Measurements from ENCODE around the gene ASIP.
"Not testable (repeated sequence)": the region's sequence is repeated elsewhere in the genome, so short reads cannot be mapped to it uniquely, and the experiment has no call there.

Gene ASIP

GRCh38 chr20:34274694-34275093, 33.5 kb downstream of the ASIP start:
- H3K36me3 Mint-ChIP-seq (ENCODE audit: insufficient read depth), result peaks cover 4% of the 10 kb centered on the region
- no peak for ATAC-seq (replicated peaks)
- H3K27me3 Mint-ChIP-seq, result no peaks in the 10 kb centered on the region
- no peak for DNase-seq
- H3K4me3 Mint-ChIP-seq, result no peak overlapping the region
- no peaks in the 10 kb centered on the region for H3K4me1 Mint-ChIP-seq (ENCODE audit: low read depth in 2 of 2)
- no peak overlapping the region for H3K27ac Mint-ChIP-seq
- H3K9me3 Mint-ChIP-seq, result no peaks in the 10 kb centered on the region

GRCh38 chr20:34281177-34281576, 40.0 kb downstream of the ASIP start:
- H3K4me3 Mint-ChIP-seq, result no peak overlapping the region
- DNase-seq (no peak), ATAC-seq (replicated peaks) (no peak)
- no peak overlapping the region for H3K27ac Mint-ChIP-seq
- no peaks in the 10 kb centered on the region for H3K27me3 Mint-ChIP-seq
- H3K36me3 Mint-ChIP-seq (ENCODE audit: insufficient read depth), result peaks cover 11% of the 10 kb centered on the region
- H3K4me1 Mint-ChIP-seq (ENCODE audit: low read depth in 2 of 2), result no peaks in the 10 kb centered on the region
- H3K9me3 Mint-ChIP-seq, result no peaks in the 10 kb centered on the region

GRCh38 chr20:34282041-34282440, 40.8 kb downstream of the ASIP start:
- ATAC-seq (replicated peaks) (no peak), DNase-seq (no peak)
- H3K36me3 Mint-ChIP-seq (ENCODE audit: insufficient read depth), result peaks cover 9% of the 10 kb centered on the region
- no peaks in the 10 kb centered on the region for H3K9me3 Mint-ChIP-seq
- H3K4me1 Mint-ChIP-seq (ENCODE audit: low read depth in 2 of 2), result no peaks in the 10 kb centered on the region
- no peaks in the 10 kb centered on the region for H3K27me3 Mint-ChIP-seq
- no peak overlapping the region for H3K4me3 Mint-ChIP-seq
- peak overlapping the region in 1 of 2 donors; percentile 63 for H3K27ac Mint-ChIP-seq

DNA sequence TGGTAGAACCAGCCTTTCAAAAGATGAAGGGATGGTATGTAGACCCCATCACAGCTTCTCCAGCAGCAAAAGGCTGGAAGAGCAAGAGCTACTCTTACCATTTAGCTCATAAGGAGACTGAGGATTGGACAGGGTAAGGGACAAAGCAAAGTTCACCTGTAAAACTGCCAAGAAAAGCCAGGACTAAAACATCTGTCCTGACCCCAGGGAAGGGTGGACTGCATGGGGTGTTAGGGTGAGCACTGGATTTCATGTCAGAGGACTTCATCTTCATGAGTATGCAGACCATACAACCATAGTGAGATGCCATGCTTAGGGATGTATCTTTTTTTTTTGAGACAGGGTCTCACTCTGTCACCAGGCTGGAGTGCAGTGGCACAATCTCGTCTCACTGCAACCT, 42.6 kb downstream of the ASIP start:
- DNase-seq (no peak), ATAC-seq (replicated peaks) (no peak)
- Mint-ChIP-seq H3K36me3 (ENCODE audit: insufficient read depth) (peaks cover 9% of the 10 kb centered on the region), H3K9me3 (no peaks in the 10 kb centered on the region), H3K4me1 (ENCODE audit: low read depth in 2 of 2) (no peaks in the 10 kb centered on the region), H3K27me3 (no peaks in the 10 kb centered on the region), H3K27ac (no peak overlapping the region), H3K4me3 (no peak overlapping the region)

DNA sequence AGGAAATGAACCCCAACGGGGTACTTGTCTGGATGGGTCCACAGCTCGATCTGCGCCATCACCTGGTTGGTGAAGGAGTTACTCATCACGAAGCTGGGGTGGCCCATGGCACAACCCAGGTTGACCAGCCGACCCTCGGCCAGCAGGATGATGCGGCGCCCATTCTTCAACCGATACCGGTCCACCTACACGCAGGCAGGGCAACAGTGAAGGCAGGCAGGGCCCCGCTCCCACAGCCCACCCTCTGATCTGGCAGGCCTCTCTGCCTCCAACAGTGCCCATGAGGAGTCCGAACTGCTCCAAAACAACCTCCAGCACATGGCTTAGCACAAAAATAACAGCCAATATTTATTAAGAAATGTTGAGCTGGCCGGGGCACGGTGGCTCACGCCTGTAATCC, 44.2 kb downstream of the ASIP start:
- no peak overlapping the region for H3K27ac Mint-ChIP-seq
- no peak overlapping the region for H3K4me3 Mint-ChIP-seq
- H3K36me3 Mint-ChIP-seq (ENCODE audit: insufficient read depth), result peaks cover 9% of the 10 kb centered on the region
- no peak for DNase-seq
- no peaks in the 10 kb centered on the region for H3K9me3 Mint-ChIP-seq
- H3K4me1 Mint-ChIP-seq (ENCODE audit: low read depth in 2 of 2), result no peaks in the 10 kb centered on the region
- H3K27me3 Mint-ChIP-seq, result no peaks in the 10 kb centered on the region
- no peak for ATAC-seq (replicated peaks)

DNA sequence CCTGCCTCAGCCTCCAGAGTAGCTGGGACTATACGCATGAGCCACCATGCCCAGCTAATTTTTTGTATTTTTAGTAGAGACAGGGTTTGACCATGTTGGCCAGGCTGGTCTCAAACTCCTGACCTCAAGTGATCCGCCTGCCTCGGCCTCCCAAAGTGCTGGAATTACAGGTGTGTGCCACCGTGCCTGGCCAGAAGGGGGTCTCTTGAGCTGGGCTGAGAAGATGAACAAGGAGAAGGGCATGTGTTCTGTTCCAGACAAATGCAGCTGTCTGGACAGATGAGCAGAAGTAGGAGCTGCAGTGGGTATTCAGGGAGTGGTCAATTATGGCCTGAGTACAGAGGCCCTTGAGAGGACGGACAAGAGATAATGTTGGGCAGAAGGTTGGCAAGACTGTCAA, 46.3 kb downstream of the ASIP start:
- Mint-ChIP-seq H3K27ac (peak overlapping the region in 1 of 2 donors; percentile 7), H3K36me3 (ENCODE audit: insufficient read depth) (peaks cover 12% of the 10 kb centered on the region)
- not testable (repeated sequence) for H3K27me3 Mint-ChIP-seq; H3K4me3 Mint-ChIP-seq; ATAC-seq (replicated peaks); H3K4me1 Mint-ChIP-seq (ENCODE audit: low read depth in 2 of 2); DNase-seq; H3K9me3 Mint-ChIP-seq

GRCh38 chr20:34290471-34290870, 49.2 kb downstream of the ASIP start:
- Mint-ChIP-seq H3K27ac (no peak overlapping the region), H3K36me3 (ENCODE audit: insufficient read depth) (peaks cover 10% of the 10 kb centered on the region), H3K9me3 (no peaks in the 10 kb centered on the region), H3K4me3 (no peak overlapping the region), H3K4me1 (ENCODE audit: low read depth in 2 of 2) (peaks cover 0 to 4% of the 10 kb centered on the region in 2 donors), H3K27me3 (no peaks in the 10 kb centered on the region)
- DNase-seq (no peak), ATAC-seq (replicated peaks) (no peak)

- Mint-ChIP-seq H3K4me3 (no peak overlapping the region), H3K36me3 (ENCODE audit: insufficient read depth) (peaks cover 8% of the 10 kb centered on the region), H3K9me3 (no peaks in the 10 kb centered on the region), H3K4me1 (ENCODE audit: low read depth in 2 of 2) (peaks cover 0 to 4% of the 10 kb centered on the region in 2 donors), H3K27me3 (no peaks in the 10 kb centered on the region), H3K27ac (no peak overlapping the region)
- ATAC-seq (replicated peaks) (no peak), DNase-seq (no peak)
Observed at GRCh38 chr20:34292496-34292895, 51.3 kb downstream of the ASIP start.

- ATAC-seq (replicated peaks), result no peak
- H3K36me3 Mint-ChIP-seq (ENCODE audit: insufficient read depth), result peaks cover 8% of the 10 kb centered on the region
- H3K4me3 Mint-ChIP-seq, result no peak overlapping the region
- no peaks in the 10 kb centered on the region for H3K9me3 Mint-ChIP-seq
- H3K27ac Mint-ChIP-seq, result no peak overlapping the region
- H3K27me3 Mint-ChIP-seq, result no peaks in the 10 kb centered on the region
- peaks cover 0 to 4% of the 10 kb centered on the region in 2 donors for H3K4me1 Mint-ChIP-seq (ENCODE audit: low read depth in 2 of 2)
- no peak for DNase-seq
Observed at GRCh38 chr20:34293119-34293518, 51.9 kb downstream of the ASIP start.

DNA sequence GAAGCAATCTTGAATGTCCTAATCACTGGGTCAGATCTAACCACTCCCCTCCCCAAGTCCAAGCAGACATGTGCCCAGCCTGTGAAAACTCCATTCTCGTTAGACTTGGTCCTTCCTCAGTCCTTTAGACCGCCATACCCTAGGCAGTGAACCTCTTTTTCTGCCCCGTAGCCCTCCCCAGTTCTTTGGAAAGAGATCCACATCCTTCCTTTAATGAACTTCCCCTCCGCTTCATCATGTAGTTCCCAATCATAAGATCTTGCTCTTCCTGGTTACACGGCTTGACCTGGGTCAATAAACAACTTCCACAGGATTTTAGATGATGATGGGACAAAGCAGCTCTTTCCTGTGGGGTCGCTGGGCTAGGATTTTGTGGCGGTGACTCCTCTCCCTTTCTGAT, 52.4 kb downstream of the ASIP start:
- ATAC-seq (replicated peaks) (no peak), DNase-seq (no peak)
- no peaks in the 10 kb centered on the region for H3K27me3 Mint-ChIP-seq
- H3K36me3 Mint-ChIP-seq (ENCODE audit: insufficient read depth), result peaks cover 8% of the 10 kb centered on the region
- H3K9me3 Mint-ChIP-seq, result no peaks in the 10 kb centered on the region
- H3K4me3 Mint-ChIP-seq, result no peak overlapping the region
- peaks cover 0 to 4% of the 10 kb centered on the region in 2 donors for H3K4me1 Mint-ChIP-seq (ENCODE audit: low read depth in 2 of 2)
- H3K27ac Mint-ChIP-seq, result no peak overlapping the region

DNA sequence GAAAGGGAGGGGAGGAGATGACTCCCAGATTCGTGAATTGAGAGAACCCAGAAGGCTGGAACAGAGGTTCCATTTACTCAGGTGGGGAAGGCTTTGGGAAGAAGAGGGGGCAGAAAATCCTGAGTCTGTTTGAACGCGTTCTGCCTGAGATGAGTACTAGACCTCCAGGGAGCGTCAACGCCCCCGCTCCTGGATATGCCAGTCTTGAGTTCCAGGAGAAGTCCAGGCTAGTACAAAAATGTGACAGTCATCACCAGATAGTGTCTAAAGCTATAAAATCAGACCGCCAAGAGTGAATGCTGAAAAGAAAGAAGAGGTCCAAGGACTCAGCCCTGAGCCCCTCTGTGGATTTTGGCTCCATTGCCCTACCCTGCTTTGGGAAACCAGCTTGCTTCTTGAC, 53.3 kb downstream of the ASIP start:
- Mint-ChIP-seq H3K36me3 (ENCODE audit: insufficient read depth) (peaks cover 8% of the 10 kb centered on the region), H3K4me1 (ENCODE audit: low read depth in 2 of 2) (peaks cover 0 to 4% of the 10 kb centered on the region in 2 donors), H3K9me3 (no peaks in the 10 kb centered on the region), H3K4me3 (no peak overlapping the region), H3K27me3 (no peaks in the 10 kb centered on the region), H3K27ac (no peak overlapping the region)
- ATAC-seq (replicated peaks) (no peak), DNase-seq (no peak)

GRCh38 chr20:34295284-34295683, 54.1 kb downstream of the ASIP start:
- DNase-seq, result no peak
- Mint-ChIP-seq H3K4me3 (no peak overlapping the region), H3K9me3 (no peaks in the 10 kb centered on the region), H3K4me1 (ENCODE audit: low read depth in 2 of 2) (peaks cover 0 to 4% of the 10 kb centered on the region in 2 donors), H3K36me3 (ENCODE audit: insufficient read depth) (peaks cover 8% of the 10 kb centered on the region), H3K27ac (no peak overlapping the region), H3K27me3 (no peaks in the 10 kb centered on the region)
- no peak for ATAC-seq (replicated peaks)

GRCh38 chr20:34296468-34296867, 55.2 kb downstream of the ASIP start:
- peaks cover 0 to 4% of the 10 kb centered on the region in 2 donors for H3K4me1 Mint-ChIP-seq (ENCODE audit: low read depth in 2 of 2)
- peaks cover 3% of the 10 kb centered on the region for H3K36me3 Mint-ChIP-seq (ENCODE audit: insufficient read depth)
- DNase-seq, result no peak
- no peaks in the 10 kb centered on the region for H3K9me3 Mint-ChIP-seq
- H3K4me3 Mint-ChIP-seq, result no peak overlapping the region
- ATAC-seq (replicated peaks), result no peak
- H3K27ac Mint-ChIP-seq, result no peak overlapping the region
- H3K27me3 Mint-ChIP-seq, result no peaks in the 10 kb centered on the region

DNA sequence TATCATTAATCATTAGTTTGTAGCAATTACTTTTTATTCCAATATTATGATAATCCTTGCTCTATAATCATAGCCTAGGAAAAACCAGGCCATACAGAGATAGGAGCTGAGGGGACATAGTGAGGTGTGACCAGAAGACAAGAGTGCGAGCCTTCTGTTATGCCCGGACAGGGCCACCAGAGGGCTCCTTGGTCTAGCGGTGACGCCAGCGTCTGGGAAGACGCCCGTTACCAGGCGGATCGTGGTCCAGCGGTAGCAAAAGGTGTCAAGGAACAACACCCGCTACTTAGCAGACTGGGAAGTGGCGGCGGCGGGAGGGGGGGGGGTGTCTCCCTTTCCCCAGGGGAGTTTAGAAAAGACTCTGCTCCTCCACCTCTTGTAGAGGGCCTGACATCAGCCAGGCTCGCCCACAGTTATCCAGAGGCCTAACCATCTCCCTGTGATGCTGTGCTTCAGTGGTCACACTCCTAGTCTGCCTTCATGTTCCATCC, 57.1 kb downstream of the ASIP start:
- H3K4me1 Mint-ChIP-seq (ENCODE audit: low read depth in 2 of 2), result peaks cover 6 to 12% of the 10 kb centered on the region in 2 donors
- not testable (repeated sequence) for H3K27me3 Mint-ChIP-seq; DNase-seq; H3K36me3 Mint-ChIP-seq (ENCODE audit: insufficient read depth); ATAC-seq (replicated peaks); H3K9me3 Mint-ChIP-seq; H3K27ac Mint-ChIP-seq; H3K4me3 Mint-ChIP-seq
